ENCODE data around the gene GEMIN2.
"Not testable (repeated sequence)": the region's sequence is repeated elsewhere in the genome, so short reads cannot be mapped to it uniquely, and the experiment has no call there.

DNA sequence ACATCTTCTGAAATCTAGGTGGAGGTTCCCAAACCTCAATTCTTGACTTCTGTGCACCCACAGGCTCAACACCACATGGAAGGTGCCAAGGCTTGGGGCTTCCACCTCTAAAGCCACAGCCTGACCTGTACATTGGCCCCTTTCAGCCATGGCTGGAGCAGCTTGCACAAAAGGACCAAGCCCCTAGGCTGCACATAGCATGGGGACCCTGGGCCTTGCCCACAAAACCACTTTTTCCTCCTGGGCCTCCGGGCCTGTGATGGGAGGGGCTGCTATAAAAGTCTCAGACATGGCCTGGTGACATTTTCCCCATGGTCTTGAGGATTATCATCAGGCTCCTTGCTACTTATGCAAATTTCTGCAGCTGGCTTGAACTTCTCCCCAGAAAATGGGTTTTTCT, 27.5 kb downstream of the GEMIN2 start:
- not testable (repeated sequence) for TF ChIP-seq CTCF, POLR2A (IDR thresholded peaks at IDR 0.05)
